Loucy (cell line): Measurements from ENCODE around the gene ANAPC5.

Experiments
- EZH2phosphoT487 ChIP-seq: fragments of 200-600 bp; IDR thresholded peaks from 2 replicates; pipeline ENCODE4 v1.6.1; 2018; ENCODE audit warnings: antibody characterized with exemption, mild to moderate bottlenecking, moderate library complexity, borderline replicate concordance
- TF ChIP-seq, protein P1 (sequence below): fragments of 200-600 bp; sonication (generic); conservative IDR thresholded peaks from 2 replicates; pipeline ENCODE4 v1.5.1; 2014; ENCODE audit warnings: mild to moderate bottlenecking, antibody characterized with exemption, low read length

DNA sequence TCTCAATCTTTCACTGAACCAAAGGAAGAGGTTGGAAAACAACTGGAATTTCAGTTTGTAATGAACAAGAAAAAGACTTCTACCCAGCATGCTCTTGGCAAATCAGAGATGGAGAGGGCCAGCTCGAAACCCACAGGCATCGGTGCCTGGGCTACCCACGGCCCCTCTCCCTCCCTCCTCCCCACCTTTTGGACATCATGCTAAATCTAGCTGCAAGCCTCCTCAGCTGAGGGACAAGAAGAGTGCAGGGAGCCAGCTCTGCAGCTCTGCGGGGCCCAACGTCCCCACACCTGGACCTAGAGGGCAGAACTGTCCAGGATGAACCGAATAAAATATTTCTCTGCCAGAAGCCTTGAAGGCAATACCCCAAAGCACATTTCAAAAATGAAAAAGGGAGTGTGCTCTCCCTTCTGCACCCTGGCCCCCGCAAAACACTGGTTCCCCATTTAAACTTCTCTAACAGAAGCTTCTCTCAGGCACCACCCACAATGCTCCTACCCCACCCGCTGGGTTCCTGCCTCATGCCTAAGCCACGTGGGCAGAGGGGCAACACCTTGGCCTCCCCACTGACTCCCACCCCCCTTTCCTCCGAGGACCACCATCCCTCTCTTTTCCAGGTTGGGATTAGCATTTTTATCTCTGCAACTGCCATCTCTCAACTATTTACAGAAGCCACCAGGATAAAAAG, 63.9 kb downstream of the ANAPC5 start:
- TF ChIP-seq EZH2phosphoT487: no peak
- TF ChIP-seq, protein P1, sequence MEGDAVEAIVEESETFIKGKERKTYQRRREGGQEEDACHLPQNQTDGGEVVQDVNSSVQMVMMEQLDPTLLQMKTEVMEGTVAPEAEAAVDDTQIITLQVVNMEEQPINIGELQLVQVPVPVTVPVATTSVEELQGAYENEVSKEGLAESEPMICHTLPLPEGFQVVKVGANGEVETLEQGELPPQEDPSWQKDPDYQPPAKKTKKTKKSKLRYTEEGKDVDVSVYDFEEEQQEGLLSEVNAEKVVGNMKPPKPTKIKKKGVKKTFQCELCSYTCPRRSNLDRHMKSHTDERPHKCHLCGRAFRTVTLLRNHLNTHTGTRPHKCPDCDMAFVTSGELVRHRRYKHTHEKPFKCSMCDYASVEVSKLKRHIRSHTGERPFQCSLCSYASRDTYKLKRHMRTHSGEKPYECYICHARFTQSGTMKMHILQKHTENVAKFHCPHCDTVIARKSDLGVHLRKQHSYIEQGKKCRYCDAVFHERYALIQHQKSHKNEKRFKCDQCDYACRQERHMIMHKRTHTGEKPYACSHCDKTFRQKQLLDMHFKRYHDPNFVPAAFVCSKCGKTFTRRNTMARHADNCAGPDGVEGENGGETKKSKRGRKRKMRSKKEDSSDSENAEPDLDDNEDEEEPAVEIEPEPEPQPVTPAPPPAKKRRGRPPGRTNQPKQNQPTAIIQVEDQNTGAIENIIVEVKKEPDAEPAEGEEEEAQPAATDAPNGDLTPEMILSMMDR: no peak
